Measurements from ENCODE around the gene TPCN1. TPM values are rescaled to one million over a fixed set of nuclear protein-coding genes. Genes with fewer than 3 reads are reported as not detected.

TPCN1 gene
- total RNA-seq, 1 experiment from 2014 or later: 13.5 TPM

DNA sequence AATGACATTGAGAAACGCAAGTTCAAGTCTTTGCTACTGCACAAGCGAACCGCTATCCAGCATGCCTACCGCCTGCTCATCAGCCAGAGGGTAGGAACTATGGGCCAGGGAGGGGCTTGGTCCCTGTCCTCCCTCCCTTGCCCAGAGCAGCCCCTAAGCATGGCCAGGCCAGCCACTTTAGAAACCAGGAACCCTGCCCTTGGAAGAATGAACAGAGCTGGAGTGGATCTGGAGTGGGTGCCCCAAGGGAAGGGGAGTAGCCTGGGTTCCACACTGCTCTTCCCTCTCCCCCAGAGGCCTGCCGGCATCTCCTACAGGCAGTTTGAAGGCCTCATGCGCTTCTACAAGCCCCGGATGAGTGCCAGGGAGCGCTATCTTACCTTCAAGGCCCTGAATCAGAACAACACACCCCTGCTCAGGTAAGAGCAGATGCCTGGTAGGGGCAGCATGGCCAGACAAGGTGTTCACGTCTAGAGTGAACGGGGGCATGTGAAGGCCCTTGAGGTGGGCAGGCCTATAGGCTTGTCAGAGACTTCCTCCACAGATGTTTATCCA is 55.8 kb downstream of the TPCN1 start:
- no peak overlapping the region for H3K14ac ChIP-seq (ENCODE audit: insufficient read depth, low read length)
- TF ChIP-seq, protein P1, sequence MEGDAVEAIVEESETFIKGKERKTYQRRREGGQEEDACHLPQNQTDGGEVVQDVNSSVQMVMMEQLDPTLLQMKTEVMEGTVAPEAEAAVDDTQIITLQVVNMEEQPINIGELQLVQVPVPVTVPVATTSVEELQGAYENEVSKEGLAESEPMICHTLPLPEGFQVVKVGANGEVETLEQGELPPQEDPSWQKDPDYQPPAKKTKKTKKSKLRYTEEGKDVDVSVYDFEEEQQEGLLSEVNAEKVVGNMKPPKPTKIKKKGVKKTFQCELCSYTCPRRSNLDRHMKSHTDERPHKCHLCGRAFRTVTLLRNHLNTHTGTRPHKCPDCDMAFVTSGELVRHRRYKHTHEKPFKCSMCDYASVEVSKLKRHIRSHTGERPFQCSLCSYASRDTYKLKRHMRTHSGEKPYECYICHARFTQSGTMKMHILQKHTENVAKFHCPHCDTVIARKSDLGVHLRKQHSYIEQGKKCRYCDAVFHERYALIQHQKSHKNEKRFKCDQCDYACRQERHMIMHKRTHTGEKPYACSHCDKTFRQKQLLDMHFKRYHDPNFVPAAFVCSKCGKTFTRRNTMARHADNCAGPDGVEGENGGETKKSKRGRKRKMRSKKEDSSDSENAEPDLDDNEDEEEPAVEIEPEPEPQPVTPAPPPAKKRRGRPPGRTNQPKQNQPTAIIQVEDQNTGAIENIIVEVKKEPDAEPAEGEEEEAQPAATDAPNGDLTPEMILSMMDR (conservative IDR thresholded peaks at IDR 0.05): no peak
- no peak overlapping the region for H2BK15ac ChIP-seq (ENCODE audit: low read depth, low read length)
- H4K8ac ChIP-seq (replicated peaks; ENCODE audit: insufficient read length, low read depth, low read length): no peak overlapping the region
- no peaks in the 10 kb centered on the region for H3K9me3 ChIP-seq (ENCODE audit: control insufficient read depth, low read depth, low read length)
- H3T11ph ChIP-seq (ENCODE audit: low read length): no peak overlapping the region
- H3K27ac ChIP-seq (ENCODE audit: insufficient read length, low read depth, low read length): no peak overlapping the region
- WGBS (ENCODE audit: extremely low coverage, insufficient read length, low lambda C conversion rate): no CpG with 5 or more reads among the region's 10 CpGs
- no peak for DNase-seq
- H2AK5ac ChIP-seq (ENCODE audit: insufficient read length, low read length): no peak overlapping the region
- H2BK5ac ChIP-seq (ENCODE audit: insufficient read length, low read length): no peak overlapping the region
- Mint-ChIP-seq H3K9me3 (no peaks in the 10 kb centered on the region), H3K36me3 (ENCODE audit: insufficient read depth in 1 of 3, low read depth in 3 of 3) (peaks cover 5 to 13% (median 11%) of the 10 kb centered on the region in 3 experiments; a peak in 4 of 7 replicates), H3K27ac (peak overlapping the region in 1 of 3 experiments; percentile 57; a peak in 2 of 7 replicates), H3K4me1 (peaks cover 5 to 10% of the 10 kb centered on the region in 2 experiments), H3K27me3 (ENCODE audit: low read depth) (no peaks in the 10 kb centered on the region), H3K4me3 (no peak overlapping the region)
- H4K5ac ChIP-seq (ENCODE audit: insufficient read length, low read depth, low read length): no peak overlapping the region
- no peak overlapping the region for H2BK20ac ChIP-seq (ENCODE audit: low read depth, low read length, poor library complexity, severe bottlenecking)
- no peak overlapping the region for H2BK120ac ChIP-seq (ENCODE audit: low read depth, low read length, poor library complexity, severe bottlenecking)
- no peak overlapping the region for H3K9ac ChIP-seq (ENCODE audit: extremely low read depth, insufficient read length, low read length)
- no peak overlapping the region for H2AFZ ChIP-seq (ENCODE audit: low read length)
- H3K79me2 ChIP-seq (ENCODE audit: insufficient read depth, low read length): no peaks in the 10 kb centered on the region
- no peaks in the 10 kb centered on the region for H3K27me3 ChIP-seq (ENCODE audit: insufficient read depth, low read length)
- no peak overlapping the region for H3K18ac ChIP-seq (ENCODE audit: insufficient read length, low read depth, low read length)
- no peaks in the 10 kb centered on the region for H3K23me2 ChIP-seq (ENCODE audit: insufficient read length, low read depth, low read length, poor library complexity, severe bottlenecking)
- H4K20me1 ChIP-seq (ENCODE audit: control insufficient read depth, insufficient read depth, insufficient read length): no peaks in the 10 kb centered on the region
- H3K56ac ChIP-seq (ENCODE audit: insufficient read length, low read depth, low read length): no peak overlapping the region
- no peak overlapping the region for H2BK12ac ChIP-seq (ENCODE audit: insufficient read length, low read depth, low read length)
- no peak overlapping the region for H4K91ac ChIP-seq (ENCODE audit: insufficient read length, low read depth, low read length)
- H3K79me1 ChIP-seq (ENCODE audit: insufficient read depth, low read depth, low read length, poor library complexity, severe bottlenecking): no peaks in the 10 kb centered on the region
- H3K4me1 ChIP-seq (ENCODE audit: insufficient read depth, low read length): no peaks in the 10 kb centered on the region
- H3K4ac ChIP-seq (ENCODE audit: low read depth, low read length): no peak overlapping the region
- H3K23ac ChIP-seq (ENCODE audit: insufficient read length, low read depth, low read length): no peak overlapping the region
- H3K4me2 ChIP-seq (ENCODE audit: insufficient read depth, insufficient read length, low read length): no peak overlapping the region

All from H9 (cell line).